ENCODE data around the gene CRYBG1.
"Not testable (repeated sequence)": the region's sequence is repeated elsewhere in the genome, so short reads cannot be mapped to it uniquely, and the experiment has no call there.

The CRYBG1 gene

DNA sequence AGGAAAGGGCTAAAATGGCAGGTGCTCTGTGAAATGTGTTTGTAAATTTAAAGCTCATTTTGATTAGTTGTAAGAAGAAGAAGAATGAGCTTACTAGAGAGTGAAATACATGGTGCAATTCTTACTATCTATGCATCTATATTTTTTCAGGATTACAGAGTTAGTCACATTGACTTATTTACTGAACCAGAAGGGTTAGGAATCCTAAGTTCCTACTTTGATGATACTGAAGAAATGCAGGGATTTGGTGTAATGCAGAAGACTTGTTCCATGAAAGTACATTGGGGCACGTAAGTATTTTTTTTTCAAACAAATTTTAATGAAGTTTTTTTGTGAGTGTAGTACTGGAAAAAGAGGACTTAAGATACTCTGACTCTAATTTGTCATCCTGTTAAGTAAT is 169.5 kb downstream of the CRYBG1 start:
- no peak for DNase-seq

DNA sequence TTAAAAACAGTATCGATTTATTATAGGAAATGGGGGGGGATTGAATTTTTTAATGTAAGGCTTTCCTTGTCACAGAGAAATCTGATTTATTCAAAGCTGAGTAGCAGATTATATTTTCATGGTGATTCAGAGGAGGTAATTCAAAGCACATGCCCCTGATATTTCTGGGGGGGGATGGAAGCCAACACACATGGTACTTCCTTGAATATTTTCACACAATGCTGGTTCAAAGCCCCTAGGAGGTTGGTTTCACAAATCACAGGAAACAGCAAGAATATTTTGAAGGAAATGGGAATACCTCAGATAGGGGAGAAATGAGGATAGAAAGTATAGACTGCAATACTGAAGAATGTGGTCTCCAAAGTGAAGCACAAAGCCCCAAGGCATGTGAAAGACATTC is 170.0 kb downstream of the CRYBG1 start:
- DNase-seq = no peak

DNA sequence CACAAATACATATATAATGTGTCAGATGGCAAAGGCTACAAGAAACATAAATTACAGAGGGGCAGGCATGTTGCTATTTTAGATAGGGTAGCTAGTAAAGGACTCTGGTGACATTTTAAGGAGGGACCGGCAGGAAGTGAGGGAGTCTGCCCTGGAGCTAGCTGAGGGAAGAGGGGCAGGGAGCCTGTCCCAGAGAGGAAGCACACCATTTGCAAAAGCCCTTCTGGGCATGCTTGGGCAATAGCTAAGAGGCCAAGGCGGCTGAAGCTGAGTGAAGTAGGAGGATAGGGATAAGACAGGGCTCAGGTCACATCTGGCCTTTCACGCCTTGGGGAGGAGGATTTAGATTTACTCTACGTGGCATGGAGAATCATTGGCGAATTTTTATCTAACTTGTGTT is 172.5 kb downstream of the CRYBG1 start:
- DNase-seq = peak; percentile 44 to 73

DNA sequence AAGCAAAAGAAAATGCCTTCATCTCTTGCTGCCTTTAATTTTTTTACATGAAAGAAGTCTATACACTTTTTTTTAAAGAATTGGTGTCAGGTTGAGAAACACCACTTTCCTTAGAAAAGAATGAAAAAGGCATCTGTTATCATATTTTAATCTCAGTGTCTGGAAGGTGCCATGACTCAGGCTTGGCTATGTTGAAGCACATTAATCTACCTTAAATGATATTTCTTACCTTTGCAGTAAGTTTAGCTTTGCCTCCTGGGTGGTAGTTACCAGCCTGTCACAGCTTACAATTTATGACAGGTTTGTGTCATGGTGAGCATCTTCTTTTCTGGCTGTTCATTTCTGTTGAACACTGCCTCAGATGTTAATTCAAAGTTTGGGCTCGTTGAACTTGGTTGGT is 173.5 kb downstream of the CRYBG1 start:
- DNase-seq = no peak

DNA sequence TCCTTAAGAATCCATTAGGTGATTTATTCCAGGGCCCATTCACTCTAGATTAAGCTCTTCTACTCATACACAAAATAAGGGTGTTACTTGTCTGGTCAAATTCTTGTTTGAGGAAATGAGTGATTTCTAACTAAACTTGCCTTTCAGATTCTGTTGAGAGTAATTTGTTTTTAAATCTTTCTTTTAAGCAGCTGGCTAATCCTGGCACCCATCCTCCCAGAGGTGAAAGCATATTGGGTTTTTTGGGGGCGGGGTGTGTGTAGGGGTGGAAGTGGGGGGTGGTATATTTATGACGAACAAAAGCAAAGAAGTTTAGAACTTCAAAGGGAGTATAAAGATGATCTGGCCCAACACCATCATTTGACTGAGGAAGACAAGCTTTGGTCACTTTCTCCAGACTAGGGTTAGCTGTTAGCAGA is 174.1 kb downstream of the CRYBG1 start:
- DNase-seq = no peak

DNA sequence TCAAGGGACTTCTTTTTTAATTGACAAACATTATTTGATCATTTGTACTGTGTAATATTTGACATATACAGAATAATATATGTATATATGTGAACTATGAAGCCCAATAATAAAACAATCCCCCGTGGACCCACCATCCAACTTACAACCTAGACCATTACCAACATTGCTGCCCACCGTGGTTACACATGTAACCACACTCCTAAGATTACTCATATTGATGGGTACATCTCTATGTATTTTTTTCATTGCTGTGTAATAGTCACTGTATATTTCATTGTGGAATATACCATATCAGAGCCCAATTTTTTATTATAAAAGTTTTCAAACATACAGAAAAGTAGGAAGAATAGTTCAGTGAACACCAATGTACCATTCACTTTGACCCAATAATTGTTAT is 174.5 kb downstream of the CRYBG1 start:
- DNase-seq = no peak

DNA sequence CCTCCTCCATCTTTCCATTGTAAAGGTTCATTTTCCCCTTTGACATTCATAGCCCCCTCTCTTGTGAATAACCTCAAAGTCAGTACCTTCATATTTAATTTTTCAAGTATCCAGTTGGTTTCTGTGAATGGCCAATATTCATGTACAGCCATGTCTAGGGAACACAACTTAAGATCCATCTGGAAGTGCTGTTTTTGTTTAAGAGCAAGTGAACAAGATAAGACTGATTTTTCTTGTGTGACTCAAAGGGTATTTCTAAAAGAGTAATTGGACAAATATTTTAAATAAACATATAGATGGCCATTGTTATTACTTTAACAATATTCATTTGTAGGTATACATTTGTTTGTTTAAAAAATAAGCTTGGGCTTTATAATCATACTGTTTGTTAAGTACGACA is 175.8 kb downstream of the CRYBG1 start:
- no peak for DNase-seq

DNA sequence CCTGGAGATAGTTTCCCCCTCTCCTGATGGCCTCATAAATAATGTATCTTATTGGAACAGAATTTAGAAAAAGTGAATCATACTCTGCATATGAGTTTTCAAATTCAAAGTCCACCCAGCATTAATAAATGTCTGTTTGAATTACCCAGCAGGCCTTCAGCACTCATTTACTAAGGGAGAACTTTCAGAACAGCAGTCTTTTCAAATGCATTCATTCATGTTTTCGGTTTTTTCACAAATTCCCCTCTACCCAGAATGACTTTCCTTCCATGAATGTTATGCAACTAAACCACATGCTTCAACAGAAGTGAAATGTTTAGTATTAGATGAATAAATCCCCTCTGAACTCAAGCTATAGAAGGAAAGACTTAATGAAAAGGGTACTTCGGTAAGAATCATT is 176.3 kb downstream of the CRYBG1 start:
- DNase-seq = no peak

DNA sequence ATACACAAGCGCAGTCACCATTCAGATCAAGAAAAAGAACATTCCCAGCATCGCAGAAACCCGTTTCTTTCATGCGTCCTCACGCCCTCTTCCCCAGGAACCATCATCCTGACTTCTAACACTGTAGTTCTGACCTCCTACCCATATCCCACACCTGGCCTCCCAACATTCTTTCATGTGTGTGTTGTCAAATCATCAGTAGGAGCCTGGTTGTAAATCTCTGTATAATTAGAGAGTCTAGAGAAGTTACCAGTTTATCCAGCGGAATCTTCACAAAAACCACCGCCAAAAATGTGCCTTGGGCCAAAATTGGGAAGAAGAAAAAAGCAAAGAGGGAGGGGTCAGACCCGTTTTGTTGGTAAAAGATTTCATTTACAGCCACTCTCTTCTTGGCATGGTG is 177.1 kb downstream of the CRYBG1 start:
- DNase-seq = no peak

DNA sequence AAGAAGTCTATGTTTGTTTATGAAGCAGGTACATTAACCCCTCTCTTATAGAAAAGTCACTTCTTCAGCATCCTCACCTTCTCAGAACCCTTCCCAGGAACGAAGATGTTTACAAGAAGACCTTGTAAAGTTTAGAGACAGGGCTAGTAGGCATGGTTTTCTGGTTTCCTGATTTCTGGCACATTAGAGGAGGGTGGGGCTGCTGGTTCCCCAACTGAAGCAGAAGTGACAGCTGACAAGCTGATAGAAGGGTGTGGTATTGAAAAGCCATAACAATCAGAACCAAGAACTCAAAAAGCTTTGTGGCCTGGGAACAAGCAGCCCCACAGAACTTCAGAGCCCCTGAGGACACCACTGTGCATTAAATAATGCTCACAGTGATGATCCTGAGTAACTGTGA is 177.6 kb downstream of the CRYBG1 start:
- DNase-seq = peak; percentile 17 to 22

DNA sequence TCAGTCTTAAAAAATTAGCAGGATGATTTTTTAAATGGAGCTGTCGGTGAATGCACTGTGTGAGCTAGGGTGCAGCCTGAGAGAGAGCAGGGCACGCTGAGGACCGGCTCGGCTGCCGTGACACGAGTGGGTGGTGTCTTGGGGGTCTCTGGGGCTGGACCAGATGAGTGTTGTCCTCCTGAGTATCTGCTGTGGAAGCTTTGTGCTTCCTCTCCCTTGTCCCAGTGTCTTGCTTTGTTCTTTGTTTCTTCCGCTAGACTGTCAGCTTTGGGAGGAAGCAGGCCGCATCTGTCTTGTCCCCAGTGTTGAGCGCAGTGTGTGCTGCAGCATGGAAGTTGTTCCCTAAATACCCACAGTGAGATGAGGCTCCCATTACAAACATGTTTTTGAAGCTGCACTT is 179.4 kb downstream of the CRYBG1 start:
- peak; percentile 62 to 69 for DNase-seq

DNA sequence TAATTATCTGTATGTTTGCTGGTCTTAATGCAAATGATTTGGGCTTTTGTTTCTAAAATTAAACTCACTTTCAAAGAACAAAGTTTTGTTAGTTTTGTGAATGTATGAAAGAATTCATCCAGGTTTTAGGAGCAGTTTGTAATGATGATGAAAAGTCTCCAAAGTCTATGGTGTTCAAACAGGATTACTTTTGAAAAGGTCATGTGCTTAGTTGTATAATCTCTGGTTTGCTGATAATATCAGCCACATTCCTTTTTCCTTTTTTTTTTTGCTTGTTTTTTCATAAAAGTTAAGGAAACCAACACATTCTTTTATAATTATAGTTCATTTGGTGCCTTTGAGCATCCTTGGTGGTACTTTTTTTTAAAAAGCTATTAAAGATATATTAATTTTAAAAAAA is 179.9 kb downstream of the CRYBG1 start:
- DNase-seq = no peak

DNA sequence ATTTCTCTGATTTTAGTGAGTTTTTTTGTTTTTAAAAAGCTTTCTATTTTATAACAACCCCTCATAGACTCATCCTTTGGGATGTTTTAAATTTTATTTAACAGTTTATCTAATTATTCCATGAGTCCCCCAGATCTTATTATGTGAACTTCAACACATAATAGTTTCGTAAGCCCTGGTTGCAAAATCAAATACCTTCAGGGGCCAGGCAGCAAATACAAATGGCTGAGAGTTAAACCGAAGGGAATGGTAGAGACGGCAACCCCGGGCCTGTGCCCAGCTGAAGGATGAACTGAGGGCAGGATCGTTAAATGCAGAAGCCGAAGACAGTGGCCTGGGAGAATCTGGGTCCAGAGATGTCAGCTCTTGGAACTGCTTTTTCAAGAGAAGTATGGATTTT is 180.4 kb downstream of the CRYBG1 start:
- DNase-seq = no peak

DNA sequence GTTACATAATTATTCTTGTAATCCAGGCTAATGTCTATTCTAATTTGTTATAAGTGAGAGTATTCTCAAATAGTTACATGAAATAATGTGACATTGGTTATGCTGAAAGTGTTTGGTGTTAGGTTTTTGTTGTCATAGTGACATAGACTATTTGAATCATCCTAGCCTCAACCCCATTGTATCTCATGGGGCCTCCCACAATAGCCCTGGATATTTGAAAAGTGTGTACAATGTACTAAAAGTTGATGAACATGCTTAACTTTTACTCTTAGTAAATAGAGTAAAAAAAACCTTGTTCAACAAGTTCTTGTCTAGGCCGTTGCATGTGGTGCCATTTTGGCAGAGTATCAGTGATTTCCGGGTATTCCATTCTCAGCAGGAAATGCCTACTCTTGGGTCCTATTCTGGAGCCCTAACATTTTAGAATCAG is 185.8 kb downstream of the CRYBG1 start:
- DNase-seq = no peak

DNA sequence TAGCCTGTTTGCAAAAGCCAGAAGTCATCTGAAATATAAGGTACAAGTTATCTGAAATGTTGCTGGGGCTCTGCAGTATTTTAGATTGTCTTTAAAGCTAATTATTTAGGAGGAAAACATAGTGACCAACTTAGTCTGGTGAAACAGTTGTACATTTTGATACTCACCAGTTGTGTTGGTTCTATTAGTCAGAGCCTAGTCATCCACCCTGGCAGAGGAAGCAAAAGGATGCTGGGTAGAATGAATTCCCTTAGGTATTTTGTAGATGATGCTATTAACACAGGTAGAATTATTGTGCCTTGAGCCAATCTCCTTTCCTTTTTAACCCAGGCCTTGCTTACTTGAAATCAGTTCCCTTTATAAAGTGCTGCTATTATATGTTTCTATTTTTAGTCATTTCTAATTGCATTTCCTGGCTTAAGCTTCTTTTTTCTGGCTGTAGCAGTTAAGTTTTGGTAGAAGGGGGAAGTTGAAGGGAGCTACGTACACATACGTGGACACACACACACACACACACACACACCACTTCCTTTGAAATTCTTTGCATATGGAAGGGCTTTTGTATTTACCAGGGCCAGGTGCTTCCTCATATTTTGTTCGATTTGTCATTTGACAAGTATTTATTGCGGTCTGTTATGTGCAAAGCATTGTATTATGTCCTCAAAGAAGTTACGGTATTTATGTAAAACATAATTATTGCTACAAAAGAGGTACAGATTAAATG is 186.3 kb downstream of the CRYBG1 start:
- peak; percentile 95 to 96 for DNase-seq

DNA sequence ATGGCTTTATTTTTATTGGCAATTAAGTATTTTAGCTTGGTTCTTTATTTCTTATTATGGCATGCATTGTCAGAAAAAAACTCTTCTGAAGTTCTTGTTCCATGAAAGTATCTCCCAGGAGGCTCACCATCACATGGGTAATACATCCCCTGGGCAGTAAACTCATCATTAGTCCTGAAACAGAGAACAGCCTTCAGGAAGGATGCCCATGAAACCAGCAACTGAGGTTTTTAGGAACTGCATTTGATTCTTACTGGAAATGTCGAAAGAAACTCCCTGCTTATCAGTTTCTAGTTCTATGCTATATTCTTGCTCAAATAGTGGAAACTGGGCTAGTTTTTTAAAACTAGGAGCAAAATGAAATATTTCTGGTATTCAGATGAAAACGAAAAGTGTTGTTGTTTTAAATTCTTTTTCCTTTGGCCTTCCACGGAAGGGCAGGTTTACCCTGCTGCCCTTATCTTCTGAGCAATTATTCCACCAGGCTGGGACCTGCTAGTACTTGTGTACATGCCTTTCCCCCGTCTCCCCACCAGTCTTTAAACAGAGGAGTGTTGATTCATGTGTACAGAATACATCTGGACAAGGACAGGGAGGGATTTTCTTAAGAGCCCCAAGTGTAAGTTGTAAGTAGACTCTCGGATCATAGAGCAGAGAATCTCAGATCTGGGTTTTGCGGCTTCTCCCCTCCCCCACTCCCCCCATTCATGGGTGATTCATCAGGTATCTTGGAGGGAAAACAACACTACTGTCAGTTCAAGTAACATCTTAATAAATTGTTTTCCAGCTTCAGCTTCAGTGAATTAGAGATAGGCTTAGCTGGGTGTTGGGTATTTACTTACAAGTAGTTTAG is 187.3 kb downstream of the CRYBG1 start:
- peak in 1 of 2 experiments; percentile 33 for DNase-seq

DNA sequence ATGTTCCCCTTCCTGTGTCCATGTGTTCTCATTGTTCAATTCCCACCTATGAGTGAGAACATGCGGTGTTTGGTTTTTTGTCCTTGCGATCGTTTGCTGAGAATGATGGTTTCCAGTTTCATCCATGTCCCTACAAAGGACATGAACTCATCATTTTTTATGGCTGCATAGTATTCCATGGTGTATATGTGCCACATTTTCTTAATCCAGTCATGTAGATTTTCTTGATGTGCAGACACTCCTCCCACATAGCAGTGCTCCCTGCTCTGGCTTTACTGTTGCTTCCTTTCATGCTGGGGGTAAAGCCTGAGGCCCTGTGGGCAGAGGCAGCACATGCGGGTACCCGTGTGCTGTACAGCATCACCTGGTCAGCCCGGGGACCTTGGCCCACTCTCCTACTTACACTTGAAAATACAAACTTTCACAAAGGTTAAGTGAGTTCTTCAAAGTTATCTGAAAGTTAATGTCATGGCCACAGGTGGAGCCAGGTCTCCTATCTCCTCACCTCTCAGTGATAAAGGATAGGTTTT is 188.5 kb downstream of the CRYBG1 start:
- DNase-seq = not testable (repeated sequence)

DNA sequence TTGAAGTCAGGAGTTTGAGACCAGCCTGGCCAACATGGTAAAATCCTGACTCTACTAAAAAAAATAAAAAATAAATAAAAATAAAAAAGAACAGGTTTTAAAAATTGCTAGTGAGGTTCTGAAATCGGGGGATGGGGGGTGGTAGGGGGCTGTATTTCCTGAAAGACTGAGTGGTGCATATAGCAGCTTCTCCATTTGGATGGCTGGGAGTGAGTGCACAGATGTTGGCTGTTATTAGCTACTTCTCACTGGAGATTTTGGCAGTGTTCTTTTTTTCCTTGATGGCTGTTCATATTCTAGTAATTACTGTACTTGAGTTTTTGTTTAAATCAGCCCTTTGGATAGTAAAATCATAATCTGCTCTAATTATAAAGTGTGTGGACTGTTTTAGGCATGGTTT is 189.0 kb downstream of the CRYBG1 start:
- no peak for DNase-seq

DNA sequence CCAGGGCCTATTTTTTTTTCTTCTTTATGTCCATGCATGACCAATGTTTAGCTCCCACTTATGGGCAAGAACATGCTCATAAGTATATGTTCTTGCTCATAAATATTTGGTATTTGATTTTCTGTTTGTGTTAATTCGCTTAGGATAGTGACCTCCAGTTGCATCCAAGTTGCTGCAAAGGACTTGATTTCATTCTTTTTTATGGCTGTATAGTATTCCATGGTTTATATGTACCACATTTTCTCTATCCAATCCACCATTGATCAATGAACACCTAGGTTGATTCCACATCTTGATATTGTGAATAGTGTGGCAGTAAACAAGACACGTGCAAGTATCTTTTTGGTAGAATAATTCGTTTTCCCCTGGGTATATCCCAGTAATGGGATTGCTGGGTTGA is 190.6 kb downstream of the CRYBG1 start:
- DNase-seq = no peak

DNA sequence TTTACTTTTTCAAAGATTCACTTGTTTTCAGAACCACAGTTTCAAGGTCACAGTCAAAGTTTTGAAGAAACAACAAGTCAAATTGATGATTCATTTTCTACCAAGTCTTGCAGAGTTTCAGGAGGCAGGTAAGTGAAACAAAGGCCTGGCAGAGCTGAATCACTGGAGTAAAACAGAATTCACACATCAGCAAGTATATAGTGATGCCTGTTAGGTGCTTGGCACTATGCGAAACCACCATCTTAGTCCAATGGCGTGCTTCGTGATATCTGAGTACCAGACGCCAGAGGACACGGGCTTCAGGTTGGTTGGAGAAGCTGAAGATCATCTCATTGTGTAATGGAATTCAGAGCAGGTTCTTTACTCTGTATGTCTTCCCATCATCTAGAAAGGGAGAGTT is 192.9 kb downstream of the CRYBG1 start:
- DNase-seq = no peak

DNA sequence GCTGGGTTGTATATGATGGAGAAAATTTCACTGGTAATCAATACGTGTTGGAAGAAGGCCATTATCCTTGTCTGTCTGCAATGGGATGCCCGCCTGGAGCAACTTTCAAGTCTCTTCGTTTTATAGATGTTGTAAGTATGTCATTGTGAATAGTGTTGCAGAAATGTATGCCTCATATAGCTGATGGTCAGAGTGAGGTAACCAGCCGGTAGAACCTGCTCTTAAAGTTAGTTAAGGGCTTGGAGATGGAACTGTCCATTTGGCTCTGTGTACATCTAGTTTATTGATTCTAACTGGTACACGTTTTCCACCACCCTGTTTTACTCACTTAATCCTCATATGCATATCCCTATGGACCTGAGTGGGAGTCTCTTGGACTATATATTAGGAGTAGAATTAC is 195.2 kb downstream of the CRYBG1 start:
- DNase-seq = no peak

DNA sequence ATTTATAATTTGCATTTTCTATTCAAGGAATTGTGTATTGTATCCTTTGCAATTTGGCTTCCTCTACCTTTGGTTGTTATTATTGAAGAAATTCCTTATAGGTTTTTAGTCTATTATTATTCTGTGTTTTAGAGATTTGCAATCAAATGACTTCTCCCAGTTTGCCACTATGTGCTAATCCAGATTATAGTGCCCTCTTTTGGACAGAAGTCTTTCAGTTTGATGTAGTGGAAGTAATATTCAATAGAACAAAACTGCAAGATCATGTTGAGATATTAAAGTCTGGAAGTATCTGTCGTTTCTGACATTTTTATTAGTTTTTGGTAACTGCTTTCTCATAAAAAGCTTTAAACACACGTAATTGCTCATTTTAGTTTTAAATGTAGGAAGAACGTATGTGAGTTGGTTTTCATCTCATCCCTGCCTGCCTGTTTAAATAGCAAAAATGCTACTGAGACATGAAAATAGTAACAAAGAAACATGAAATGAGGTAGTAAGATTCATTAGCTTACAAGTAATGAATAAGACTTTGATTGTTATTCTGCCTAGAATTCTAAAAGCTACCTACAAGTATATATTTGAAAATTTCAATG is 195.9 kb downstream of the CRYBG1 start:
- peak; percentile 59 for DNase-seq

DNA sequence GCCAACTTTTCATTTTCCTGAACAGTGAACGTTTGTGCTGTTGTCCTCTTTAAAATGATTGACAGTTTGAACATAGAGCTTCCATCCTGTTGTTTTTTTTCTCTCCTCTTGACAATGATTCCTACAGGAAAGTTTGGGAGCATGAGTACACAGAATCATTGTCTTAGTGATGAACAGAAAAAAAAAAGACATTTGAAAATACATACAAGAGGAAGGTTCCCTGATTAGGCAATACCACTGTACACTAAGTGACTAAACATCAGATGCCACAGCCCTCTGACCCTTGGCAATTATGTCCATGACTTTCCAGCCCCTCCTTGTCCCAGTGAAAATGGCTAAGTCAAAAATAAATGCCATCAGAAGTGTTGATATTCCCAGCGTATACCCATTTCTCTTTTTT is 197.3 kb downstream of the CRYBG1 start:
- DNase-seq = no peak

DNA sequence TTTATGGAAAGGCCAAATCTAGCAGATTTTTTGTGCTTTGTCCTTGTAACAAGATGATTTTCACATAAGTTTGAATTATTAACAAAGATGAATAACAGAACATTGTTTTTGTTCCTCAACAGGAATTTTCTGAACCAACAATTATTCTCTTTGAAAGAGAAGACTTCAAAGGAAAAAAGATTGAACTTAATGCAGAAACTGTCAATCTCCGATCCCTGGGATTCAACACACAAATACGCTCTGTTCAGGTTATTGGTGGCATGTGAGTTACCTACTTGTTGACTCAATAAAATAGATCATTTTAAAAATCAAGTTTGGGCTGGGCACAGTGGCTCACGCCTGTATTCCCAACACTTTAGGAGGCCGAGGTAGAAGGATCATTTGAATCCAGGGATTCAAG is 197.8 kb downstream of the CRYBG1 start:
- no peak for DNase-seq
